GM19193 (cell line): Measurements from ENCODE around the gene STK11.

Source experiments
- POLR2A ChIP-seq: IDR thresholded peaks from 4 replicates; pipeline ENCODE4 v1.6.1; 2011; ENCODE audit not compliant: insufficient read depth, insufficient read length; ENCODE audit errors: extremely low read depth

Gene STK11

GRCh38 chr19:1247748-1248138, 42.2 kb downstream of the STK11 start:
- no peak for TF ChIP-seq POLR2A

- TF ChIP-seq POLR2A: peak; percentile 94
Measured at GRCh38 chr19:1248139-1248785, 42.7 kb downstream of the STK11 start, which contains the start of gene MIDN. TSS of gene MIDN (plus strand) at chr19:1248583. CDS start at chr19:1250297, 1,714 bp downstream.

- TF ChIP-seq POLR2A: no peak
Measured at GRCh38 chr19:1248786-1249297, 43.3 kb downstream of the STK11 start.

GRCh38 chr19:1249298-1249989, 43.9 kb downstream of the STK11 start:
- TF ChIP-seq POLR2A: peak; percentile 87

GRCh38 chr19:1249990-1250436, 44.4 kb downstream of the STK11 start:
- TF ChIP-seq POLR2A: no peak

GRCh38 chr19:1250437-1251260, 45.1 kb downstream of the STK11 start:
- peak; percentile 18 for TF ChIP-seq POLR2A

GRCh38 chr19:1251330-1252220, 46.0 kb downstream of the STK11 start:
- TF ChIP-seq POLR2A: peak; percentile 34

- no peak for TF ChIP-seq POLR2A
Measured at GRCh38 chr19:1252221-1252820, 46.7 kb downstream of the STK11 start.

GRCh38 chr19:1252821-1253513, 47.4 kb downstream of the STK11 start:
- no peak for TF ChIP-seq POLR2A

GRCh38 chr19:1253514-1254080, 48.0 kb downstream of the STK11 start:
- TF ChIP-seq POLR2A: no peak

GRCh38 chr19:1254081-1254527, 48.5 kb downstream of the STK11 start:
- peak; percentile 23 for TF ChIP-seq POLR2A

GRCh38 chr19:1254530-1255185, 49.1 kb downstream of the STK11 start:
- no peak for TF ChIP-seq POLR2A
